ENCODE results near the gene HCFC1.
A peak's percentile ranks its signal among the peaks of the same experiment; 100 is the strongest.

Gene HCFC1

GRCh38 chrX:153932220-153932915 lies 39.2 kb downstream of the HCFC1 start:
- no peak for DNase-seq (ENCODE audit: low spot score in 2 of 2)
- Mint-ChIP-seq H3K27ac (no peak overlapping the region), H3K4me1 (peaks cover 20% of the 10 kb centered on the region), H3K9me3 (no peaks in the 10 kb centered on the region), H3K4me3 (no peak overlapping the region), H3K36me3 (peaks cover 45% of the 10 kb centered on the region)
- no peak for ATAC-seq

- H3K36me3 Mint-ChIP-seq = peaks cover 49% of the 10 kb centered on the region
- no peak overlapping the region for H3K4me3 Mint-ChIP-seq
Observed at GRCh38 chrX:153931748-153932147, 39.9 kb downstream of the HCFC1 start.

GRCh38 chrX:153931151-153931550 lies 40.5 kb downstream of the HCFC1 start:
- DNase-seq (ENCODE audit: low spot score in 2 of 2) = no peak
- peaks cover 50% of the 10 kb centered on the region for H3K36me3 Mint-ChIP-seq
- peaks cover 19% of the 10 kb centered on the region for H3K4me1 Mint-ChIP-seq
- ATAC-seq = no peak
- no peak overlapping the region for H3K4me3 Mint-ChIP-seq
- peak overlapping the region; percentile 80 for H3K27ac Mint-ChIP-seq
- H3K9me3 Mint-ChIP-seq = no peaks in the 10 kb centered on the region

More at GRCh38 chrX:153931748-153932147, 39.9 kb downstream of the HCFC1 start:
- DNase-seq (ENCODE audit: low spot score in 2 of 2) (no peak), ATAC-seq (no peak)
- Mint-ChIP-seq H3K27ac (peak overlapping the region; percentile 80), H3K9me3 (no peaks in the 10 kb centered on the region), H3K4me1 (peaks cover 23% of the 10 kb centered on the region)

DNA sequence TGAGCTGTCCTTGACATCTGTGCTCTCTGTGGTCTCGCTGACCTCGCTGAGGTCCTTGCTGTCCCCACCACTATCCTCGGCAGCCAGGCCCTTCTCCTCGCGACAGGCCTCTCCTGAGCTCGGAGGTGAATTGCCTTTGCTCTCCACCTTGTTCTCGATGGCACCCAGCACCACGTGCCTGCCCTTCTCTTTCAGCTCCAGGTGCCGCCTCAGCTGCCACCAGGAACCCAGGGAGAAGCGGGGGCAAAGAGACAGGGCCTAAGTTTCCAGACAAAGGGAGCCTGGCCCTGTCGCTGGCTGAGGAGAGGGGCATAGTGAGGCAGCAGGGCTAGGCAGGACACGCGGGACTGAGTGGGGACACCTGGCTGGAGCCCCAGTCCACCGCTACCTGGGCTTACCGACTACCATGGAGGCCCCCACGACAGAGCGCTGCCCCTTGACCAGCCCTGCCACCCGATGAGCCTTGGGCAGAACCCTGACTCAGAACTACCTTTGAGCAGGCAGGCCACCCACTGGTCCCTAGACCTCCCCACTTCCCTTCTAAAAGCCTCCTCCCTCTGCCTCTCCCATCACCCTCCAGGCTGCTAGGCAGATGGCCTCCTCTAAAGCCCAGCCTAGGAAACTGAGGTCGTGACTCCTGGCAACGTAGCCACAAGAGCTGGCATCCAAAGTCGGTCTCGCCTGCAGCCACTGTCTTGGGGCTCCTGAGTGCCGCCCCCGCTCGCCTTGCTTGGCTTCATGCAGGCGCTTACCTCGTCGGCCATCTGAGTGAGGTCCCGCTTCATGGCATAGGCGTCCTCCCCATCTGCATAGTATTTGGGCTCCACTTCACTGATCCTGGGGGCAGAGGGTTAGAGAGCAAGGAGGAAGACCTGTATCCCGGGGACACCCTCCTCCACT lies 41.4 kb downstream of the HCFC1 start:
- Mint-ChIP-seq H3K9me3 (no peaks in the 10 kb centered on the region), H3K36me3 (peaks cover 50% of the 10 kb centered on the region), H3K27ac (peak overlapping the region; percentile 80), H3K4me1 (peaks cover 24% of the 10 kb centered on the region), H3K4me3 (no peak overlapping the region)
- no peak for ATAC-seq
- no peak for DNase-seq (ENCODE audit: low spot score in 2 of 2)

GRCh38 chrX:153929576-153929975 lies 42.0 kb downstream of the HCFC1 start:
- ATAC-seq = no peak
- Mint-ChIP-seq H3K36me3 (peaks cover 55% of the 10 kb centered on the region), H3K9me3 (no peaks in the 10 kb centered on the region), H3K27ac (peak overlapping the region; percentile 70), H3K4me1 (peaks cover 27% of the 10 kb centered on the region), H3K4me3 (no peak overlapping the region)
- DNase-seq (ENCODE audit: low spot score in 2 of 2) = no peak

GRCh38 chrX:153928846-153929245 lies 42.8 kb downstream of the HCFC1 start:
- H3K9me3 Mint-ChIP-seq = no peaks in the 10 kb centered on the region
- peak overlapping the region; percentile 90 for H3K4me3 Mint-ChIP-seq
- peaks cover 32% of the 10 kb centered on the region for H3K4me1 Mint-ChIP-seq
- DNase-seq (ENCODE audit: low spot score in 2 of 2) = no peak
- ATAC-seq = no peak
- peaks cover 52% of the 10 kb centered on the region for H3K36me3 Mint-ChIP-seq
- H3K27ac Mint-ChIP-seq = peak overlapping the region; percentile 70

DNA sequence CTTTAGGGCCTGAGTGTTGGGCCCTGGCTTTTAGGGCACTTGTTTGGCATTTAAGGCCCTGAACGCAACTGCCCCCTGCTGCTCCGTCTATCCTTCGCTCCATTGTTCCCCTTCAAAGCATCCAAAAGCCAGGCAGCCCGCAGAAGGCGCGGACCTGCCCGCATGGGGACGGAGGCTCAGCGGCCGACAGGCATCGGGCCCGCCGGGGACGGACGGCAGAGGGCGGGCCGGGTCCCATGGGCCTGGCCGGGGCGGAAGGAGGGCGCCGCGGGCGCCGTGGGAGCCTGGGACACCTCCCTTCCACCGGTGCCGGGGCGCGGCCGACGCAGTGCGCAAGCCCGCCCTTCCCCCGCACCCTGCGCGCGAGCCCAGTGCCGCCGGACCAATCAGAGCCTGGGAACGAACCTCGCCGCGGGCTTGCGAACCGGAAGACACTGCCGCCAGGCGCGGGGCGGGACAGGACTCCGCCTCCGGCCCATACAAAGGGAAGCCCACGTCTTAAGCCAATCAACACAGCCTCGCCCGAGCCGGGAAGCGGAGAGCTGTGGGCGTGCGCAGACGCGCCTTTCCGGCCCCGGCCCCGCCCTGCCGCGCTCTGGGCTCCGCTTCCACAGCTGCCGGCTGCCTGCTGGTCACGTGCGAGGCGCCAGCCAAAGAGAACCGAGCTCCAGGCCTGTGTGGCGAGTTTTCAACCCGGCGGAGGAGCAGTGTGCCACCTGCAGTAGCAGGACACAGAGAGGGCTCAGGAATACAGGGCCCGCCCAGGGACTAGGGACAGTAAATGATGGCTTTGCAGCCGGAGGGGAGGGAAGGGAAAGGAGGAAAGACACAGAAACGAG lies 43.5 kb downstream of the HCFC1 start:
- Mint-ChIP-seq H3K36me3 (peaks cover 51% of the 10 kb centered on the region), H3K4me3 (peak overlapping the region; percentile 90), H3K27ac (peak overlapping the region; percentile 93), H3K4me1 (peaks cover 39% of the 10 kb centered on the region), H3K9me3 (no peaks in the 10 kb centered on the region)
- ATAC-seq (peak; percentile 88), DNase-seq (ENCODE audit: low spot score in 2 of 2) (peak; percentile 73 to 88)

DNA sequence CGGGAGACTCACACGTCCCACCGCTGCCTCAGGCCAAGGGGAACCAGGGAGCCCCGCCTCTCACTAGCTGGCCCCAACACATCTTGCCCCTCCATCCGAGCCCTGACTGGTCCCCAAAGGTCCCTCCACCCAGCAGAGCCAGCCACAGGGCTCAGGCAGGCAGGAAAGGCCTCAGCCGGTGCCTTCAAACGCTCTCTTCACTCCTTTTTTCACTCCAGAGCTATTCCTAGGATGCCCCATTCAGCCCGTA lies 44.0 kb downstream of the HCFC1 start:
- DNase-seq (ENCODE audit: low spot score in 2 of 2) (no peak), ATAC-seq (no peak)
- Mint-ChIP-seq H3K27ac (peak overlapping the region; percentile 93), H3K4me3 (peak overlapping the region; percentile 90), H3K9me3 (no peaks in the 10 kb centered on the region), H3K4me1 (peaks cover 44% of the 10 kb centered on the region), H3K36me3 (peaks cover 48% of the 10 kb centered on the region)

GRCh38 chrX:153926858-153927671 lies 44.6 kb downstream of the HCFC1 start:
- peaks cover 49% of the 10 kb centered on the region for H3K4me1 Mint-ChIP-seq
- H3K4me3 Mint-ChIP-seq = peak overlapping the region; percentile 90
- DNase-seq (ENCODE audit: low spot score in 2 of 2) (no peak), ATAC-seq (peak; percentile 62)
- H3K36me3 Mint-ChIP-seq = peaks cover 43% of the 10 kb centered on the region
- peak overlapping the region; percentile 93 for H3K27ac Mint-ChIP-seq
- H3K9me3 Mint-ChIP-seq = no peaks in the 10 kb centered on the region

DNA sequence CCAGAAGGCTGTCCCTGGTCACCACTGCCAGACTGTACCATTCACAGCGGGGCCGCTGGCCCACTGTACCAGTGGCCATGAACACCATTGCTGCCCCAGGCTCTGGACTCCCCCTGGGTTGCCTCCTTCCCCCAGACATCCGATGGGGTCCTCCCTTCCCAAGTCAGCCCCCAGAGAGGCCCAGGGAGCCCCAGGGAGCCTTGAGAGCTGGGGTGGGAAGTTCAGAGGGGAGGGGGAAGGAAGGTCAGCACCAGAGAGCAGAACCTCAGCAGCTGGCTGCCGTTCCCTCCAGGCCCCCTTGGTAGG lies 45.1 kb downstream of the HCFC1 start:
- H3K36me3 Mint-ChIP-seq = peaks cover 37% of the 10 kb centered on the region

GRCh38 chrX:153925739-153926551 lies 45.7 kb downstream of the HCFC1 start, which contains the start of gene ARHGAP4:
Gene ARHGAP4, minus strand, starts transcription at chrX:153926264. Its CDS starts 62 bp downstream, at chrX:153926202.
- peaks cover 32% of the 10 kb centered on the region for H3K36me3 Mint-ChIP-seq
- H3K4me3 Mint-ChIP-seq = peak within 1 kb of the TSS; percentile 90
- ATAC-seq (peak; percentile 25), DNase-seq (ENCODE audit: low spot score in 2 of 2) (peak; percentile 26 to 76)
- no peaks in the 10 kb centered on the region for H3K9me3 Mint-ChIP-seq
- peaks cover 44% of the 10 kb centered on the region for H3K4me1 Mint-ChIP-seq
- H3K27ac Mint-ChIP-seq = peak within 1 kb of the TSS; percentile 93

More for the DNA sequence above, 45.1 kb downstream of the HCFC1 start:
- H3K27ac Mint-ChIP-seq = peak overlapping the region; percentile 93
- no peaks in the 10 kb centered on the region for H3K9me3 Mint-ChIP-seq
- peak overlapping the region; percentile 90 for H3K4me3 Mint-ChIP-seq
- DNase-seq (ENCODE audit: low spot score in 2 of 2) = peak in 1 of 2 donors; percentile 34
- ATAC-seq = peak; percentile 2
- peaks cover 49% of the 10 kb centered on the region for H3K4me1 Mint-ChIP-seq

GRCh38 chrX:153925387-153925738 lies 46.3 kb downstream of the HCFC1 start:
- H3K9me3 Mint-ChIP-seq = no peaks in the 10 kb centered on the region
- H3K27ac Mint-ChIP-seq = peak overlapping the region; percentile 93
- no peak for ATAC-seq
- H3K4me1 Mint-ChIP-seq = peaks cover 44% of the 10 kb centered on the region
- peak overlapping the region; percentile 90 for H3K4me3 Mint-ChIP-seq
- peak in 1 of 2 donors; percentile 63 for DNase-seq (ENCODE audit: low spot score in 2 of 2)
- peaks cover 32% of the 10 kb centered on the region for H3K36me3 Mint-ChIP-seq

GRCh38 chrX:153924149-153924861 lies 47.3 kb downstream of the HCFC1 start:
- Mint-ChIP-seq H3K27ac (peak overlapping the region; percentile 93), H3K4me1 (peaks cover 44% of the 10 kb centered on the region), H3K36me3 (peaks cover 42% of the 10 kb centered on the region), H3K9me3 (no peaks in the 10 kb centered on the region), H3K4me3 (peak overlapping the region; percentile 90)
- no peak for DNase-seq (ENCODE audit: low spot score in 2 of 2)
- ATAC-seq = no peak

Measured in stimulated activated effector memory CD8-positive, alpha-beta T cell treated with anti-CD3 and anti-CD28 coated beads, Interleukin-12 subunit alpha, Interleukin-12 subunit beta, amount 100 ng/mL, for 72 hours (primary cell).